ENCODE results near the gene DTNBP1. TPM values are rescaled to one million over a fixed set of nuclear protein-coding genes. Genes with fewer than 3 reads are reported as not detected.
A peak's percentile ranks its signal among the peaks of the same experiment; 100 is the strongest.

The DTNBP1 gene
- total and polyA plus RNA-seq, 2 of the 13 experiments (the other 11 are each of a cell fraction or from before 2014, with no cell fraction given) = 6.6 to 19.1 TPM

GRCh38 chr6:15662326-15663129, at the start of gene DTNBP1 (continued):
- TF ChIP-seq NPAS2 (CRISPR knock-in tag; IDR thresholded peaks at IDR 0.05; ENCODE audit: borderline replicate concordance) (no peak), UBTF (CRISPR knock-in tag; IDR thresholded peaks at IDR 0.05) (peak; percentile 91), PRMT3 (CRISPR knock-in tag; IDR thresholded peaks at IDR 0.05; ENCODE audit: borderline replicate concordance, low read depth) (no peak), SNAPC5 (CRISPR knock-in tag; IDR thresholded peaks at IDR 0.05; ENCODE audit: borderline replicate concordance) (no peak), TBP (CRISPR knock-in tag; IDR thresholded peaks at IDR 0.05) (no peak), PHF20 (CRISPR knock-in tag; IDR thresholded peaks at IDR 0.05) (peak; percentile 82), ZFP36L1 (CRISPR knock-in tag; IDR thresholded peaks at IDR 0.05) (no peak), ATF4 (CRISPR knock-in tag; IDR thresholded peaks at IDR 0.05) (0 out of 4 replicates have a peak, but pooled peaks of 1 of the 2 experiments have one; percentile 21), MLX (CRISPR knock-in tag; IDR thresholded peaks at IDR 0.05) (no peak), HDAC1 (CRISPR knock-in tag; IDR thresholded peaks at IDR 0.05) (peak; percentile 86), JDP2 (CRISPR knock-in tag; IDR thresholded peaks at IDR 0.05; ENCODE audit: borderline replicate concordance) (no peak), RFXANK (CRISPR knock-in tag; IDR thresholded peaks at IDR 0.05) (no peak), GPBP1L1 (CRISPR knock-in tag; IDR thresholded peaks at IDR 0.05) (no peak), ESRRA (CRISPR knock-in tag; IDR thresholded peaks at IDR 0.05; ENCODE audit: low read depth) (0 out of 2 replicates have a peak, but pooled peaks have one; percentile 37), FOXK1 (CRISPR knock-in tag; IDR thresholded peaks at IDR 0.05; ENCODE audit: borderline replicate concordance, low read depth) (no peak), TMF1 (CRISPR knock-in tag; IDR thresholded peaks at IDR 0.05; ENCODE audit: low read depth) (peak; percentile 29; the same call in 1 of the 2 replicates), ZNF18 (CRISPR knock-in tag; IDR thresholded peaks at IDR 0.05; ENCODE audit: insufficient replicate concordance) (no peak), ZNF841 (CRISPR knock-in tag; IDR thresholded peaks at IDR 0.05; ENCODE audit: borderline replicate concordance) (0 out of 2 replicates have a peak, but pooled peaks have one; percentile 17), HMG20A (CRISPR knock-in tag; IDR thresholded peaks at IDR 0.05; ENCODE audit: borderline replicate concordance) (no peak), POGZ (CRISPR knock-in tag; IDR thresholded peaks at IDR 0.05) (peak; percentile 79; the same call in 1 of the 2 replicates), KDM5A (IDR thresholded peaks at IDR 0.05; ENCODE audit: borderline replicate concordance, low read length) (no peak)

All from HepG2 (cell line).